Measurements from ENCODE around the gene BIRC7. TPM values are rescaled to one million over a fixed set of nuclear protein-coding genes. Genes with fewer than 3 reads are reported as not detected.

The BIRC7 gene
- total RNA-seq, 2 experiments from 2014 or later = not detected

DNA sequence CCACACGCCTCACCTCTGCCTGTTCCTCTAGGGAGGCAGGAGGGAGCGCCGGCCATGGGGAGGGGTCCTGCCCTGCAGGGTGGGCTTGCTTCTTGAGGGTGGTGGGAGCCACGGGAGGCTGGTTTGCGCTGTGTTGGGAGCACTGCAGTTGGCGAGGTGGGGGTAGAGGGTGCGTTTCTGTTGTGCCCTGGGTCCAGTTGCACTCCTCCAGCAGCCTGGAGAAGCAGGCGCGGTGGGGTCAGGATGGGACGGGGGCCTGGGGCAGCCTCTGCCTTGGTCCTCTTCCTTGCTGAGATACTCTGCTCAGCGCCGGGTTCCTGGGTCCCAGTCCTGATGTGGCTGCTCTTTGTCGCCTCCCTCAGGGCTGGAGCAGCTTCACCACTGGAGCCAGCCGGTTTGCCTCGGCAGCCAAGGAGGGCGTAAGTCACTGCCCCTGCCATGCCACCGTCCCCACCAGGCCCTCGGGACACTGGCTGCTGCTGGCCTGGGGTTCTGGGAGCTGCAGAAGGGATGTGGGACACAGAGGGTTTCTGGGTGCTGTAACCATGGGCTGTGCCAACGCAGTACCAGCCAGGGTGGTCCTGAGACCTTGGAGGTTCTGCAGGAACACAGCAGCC is 45.3 kb downstream of the BIRC7 start:
- H3K27ac Mint-ChIP-seq = no peak overlapping the region
- DNase-seq = no peak
- POLR2A ChIA-PET = no interaction called here
- no peaks in the 10 kb centered on the region for H3K9me3 Mint-ChIP-seq
- H3K27me3 Mint-ChIP-seq = no peaks in the 10 kb centered on the region
- CTCF ChIA-PET = no interaction called here
- no peak overlapping the region for H3K4me3 Mint-ChIP-seq
- H3K4me1 Mint-ChIP-seq = peaks cover 6% of the 10 kb centered on the region
- H3K36me3 Mint-ChIP-seq (ENCODE audit: low read depth) = peaks cover 13% of the 10 kb centered on the region

DNA sequence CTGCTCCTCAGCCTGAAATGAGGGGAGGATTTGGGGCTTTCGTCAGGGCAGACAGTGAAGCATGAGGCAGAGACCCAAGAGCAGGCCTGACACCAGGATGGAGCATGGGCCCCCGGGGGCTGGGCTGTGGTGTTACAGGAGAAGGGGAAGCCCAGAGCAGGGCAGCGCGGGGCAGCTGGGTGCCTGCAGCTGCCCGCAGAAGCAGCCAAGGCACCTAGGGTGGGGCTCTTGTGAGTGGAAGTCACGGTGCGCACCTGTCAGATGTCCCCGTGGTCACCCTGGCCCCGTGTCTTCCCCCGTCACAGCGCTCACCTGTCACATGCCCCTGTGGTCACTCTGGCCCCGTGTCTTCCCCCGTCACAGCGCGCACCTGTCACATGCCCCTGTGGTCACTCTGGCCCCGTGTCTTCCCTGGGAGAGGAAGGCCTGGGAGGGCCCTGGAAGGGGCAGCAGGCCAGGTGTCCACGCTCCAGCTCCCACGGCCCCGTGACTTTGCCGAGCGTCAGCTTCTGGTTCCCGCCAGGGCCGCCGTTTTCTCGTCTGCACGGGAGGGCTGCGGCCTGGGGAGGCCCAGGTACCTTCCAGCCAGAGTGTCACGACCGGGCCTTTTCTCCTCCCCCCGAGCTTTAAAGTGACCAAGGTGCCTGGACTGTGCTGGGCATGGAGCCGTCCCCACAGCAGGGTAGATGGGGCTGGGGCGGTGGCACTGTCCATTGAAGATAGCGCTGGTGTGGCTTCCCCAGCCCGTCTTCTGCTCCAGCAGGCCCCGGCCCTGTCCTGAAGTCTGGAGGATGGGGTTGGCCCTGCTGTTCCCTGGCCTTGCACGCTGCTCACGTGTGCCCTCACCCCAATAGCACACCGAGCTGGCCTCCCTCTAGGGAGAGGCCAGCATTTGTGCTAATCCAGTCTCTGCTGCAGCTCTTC is 46.3 kb downstream of the BIRC7 start:
- Mint-ChIP-seq H3K4me1 (peaks cover 6% of the 10 kb centered on the region), H3K27me3 (no peaks in the 10 kb centered on the region)
- POLR2A ChIA-PET = no interaction called here

DNA sequence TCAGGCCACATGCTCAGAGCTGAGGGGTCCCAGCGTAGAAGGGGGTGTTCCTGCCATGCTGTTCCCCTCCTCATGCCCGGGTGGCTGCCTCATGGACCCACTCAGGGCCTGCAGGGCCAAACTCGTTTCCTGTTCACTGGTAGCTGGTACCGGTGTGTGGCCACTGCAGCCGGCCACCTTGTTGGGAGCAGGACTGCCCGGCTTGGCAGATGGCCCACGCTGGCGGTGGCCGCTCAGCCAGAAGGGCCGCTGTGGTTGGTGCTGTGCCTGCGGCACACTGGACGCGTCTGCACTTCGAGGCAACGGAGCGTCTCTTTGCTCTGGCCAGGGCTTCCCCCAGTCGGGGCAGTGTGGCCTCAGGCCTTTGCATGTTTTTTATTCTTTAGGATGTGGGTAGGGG is 47.2 kb downstream of the BIRC7 start:
- CTCF ChIA-PET = no interaction called here
- H3K4me3 Mint-ChIP-seq = no peak overlapping the region
- POLR2A ChIA-PET = no interaction called here
- no peaks in the 10 kb centered on the region for H3K9me3 Mint-ChIP-seq
- H3K4me1 Mint-ChIP-seq = peaks cover 6% of the 10 kb centered on the region
- H3K27ac Mint-ChIP-seq = no peak overlapping the region
- H3K27me3 Mint-ChIP-seq = no peaks in the 10 kb centered on the region
- peaks cover 10% of the 10 kb centered on the region for H3K36me3 Mint-ChIP-seq (ENCODE audit: low read depth)
- no peak for DNase-seq

More for the DNA sequence above, 46.3 kb downstream of the BIRC7 start:
- DNase-seq = no peak
- no peak overlapping the region for H3K27ac Mint-ChIP-seq
- no peaks in the 10 kb centered on the region for H3K9me3 Mint-ChIP-seq
- CTCF ChIA-PET = no interaction called here
- H3K36me3 Mint-ChIP-seq (ENCODE audit: low read depth) = peaks cover 10% of the 10 kb centered on the region
- H3K4me3 Mint-ChIP-seq = no peak overlapping the region

DNA sequence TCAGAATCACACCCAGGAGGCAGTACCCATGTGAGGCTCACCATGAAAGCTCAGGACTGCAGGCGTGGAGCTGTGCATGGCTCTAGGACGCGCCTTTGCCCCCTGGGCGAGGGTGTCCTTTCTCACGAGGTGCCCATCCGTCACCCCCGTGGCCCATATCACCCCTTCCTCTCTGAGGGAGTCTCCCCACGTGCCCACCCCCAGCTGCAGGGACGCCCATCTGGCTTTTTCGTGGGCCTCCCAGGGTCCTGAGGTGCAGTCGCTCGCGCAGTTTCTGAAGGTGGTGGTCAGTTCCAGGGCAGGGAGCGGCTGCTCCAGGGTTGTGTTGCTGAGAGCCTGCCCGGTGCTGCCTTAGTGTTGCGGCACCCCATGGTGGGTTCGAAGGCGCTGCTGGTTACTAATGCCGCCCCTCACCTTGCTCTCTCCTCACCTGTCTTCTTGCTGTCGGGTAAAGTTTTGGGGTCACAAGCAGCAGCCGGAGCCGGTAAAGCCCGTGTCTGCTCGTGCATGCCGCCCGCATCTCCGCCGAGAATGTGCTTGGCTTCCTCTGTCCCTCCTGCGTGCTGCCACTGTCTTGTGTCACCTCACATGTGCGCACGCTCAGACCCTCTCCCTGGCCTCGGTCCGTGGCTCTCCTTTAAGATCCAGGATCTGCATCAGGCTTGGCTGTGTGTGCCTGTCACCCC is 47.8 kb downstream of the BIRC7 start:
- ChIA-PET CTCF (no interaction called here), POLR2A (interaction anchor here (0.8 to 1.4 kb wide), 2 partner anchors 11 to 68 kb away, joined by 3 to 5 read pairs; partner anchors contain the start of gene ARFGAP1)
- Mint-ChIP-seq H3K27me3 (no peaks in the 10 kb centered on the region), H3K4me1 (peaks cover 6% of the 10 kb centered on the region), H3K9me3 (no peaks in the 10 kb centered on the region), H3K4me3 (peak overlapping the region; percentile 58), H3K27ac (peak overlapping the region; percentile 70), H3K36me3 (ENCODE audit: low read depth) (peaks cover 12% of the 10 kb centered on the region)
- no peak for DNase-seq

DNA sequence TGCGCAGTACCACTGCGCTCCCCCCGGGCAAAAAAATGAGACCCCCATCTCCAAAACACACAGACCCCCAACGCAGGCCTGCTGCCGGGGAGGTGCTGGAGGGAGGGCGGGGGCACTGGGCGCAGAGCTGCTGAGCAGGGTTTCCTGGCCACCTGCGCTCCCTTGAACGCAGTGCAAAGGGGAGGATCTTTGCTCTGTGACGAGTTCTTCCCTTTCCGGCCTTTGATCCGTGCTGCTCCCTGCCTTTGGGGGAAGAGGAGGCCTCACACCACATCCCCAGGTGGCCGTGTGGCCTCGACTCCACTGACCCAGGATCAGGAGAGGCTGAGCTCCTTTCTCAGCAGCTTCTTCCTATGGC is 48.4 kb downstream of the BIRC7 start:
- peaks cover 8% of the 10 kb centered on the region for H3K36me3 Mint-ChIP-seq (ENCODE audit: low read depth)
- H3K4me1 Mint-ChIP-seq = peaks cover 6% of the 10 kb centered on the region
- H3K27ac Mint-ChIP-seq = peak overlapping the region; percentile 70
- ChIA-PET CTCF (no interaction called here), POLR2A (interaction anchor here (0.8 to 1.4 kb wide), 2 partner anchors 12 to 69 kb away, joined by 3 to 5 read pairs; partner anchors contain the start of gene ARFGAP1)
- no peaks in the 10 kb centered on the region for H3K27me3 Mint-ChIP-seq
- H3K4me3 Mint-ChIP-seq = peak overlapping the region; percentile 58
- peak; percentile 38 for DNase-seq
- no peaks in the 10 kb centered on the region for H3K9me3 Mint-ChIP-seq

DNA sequence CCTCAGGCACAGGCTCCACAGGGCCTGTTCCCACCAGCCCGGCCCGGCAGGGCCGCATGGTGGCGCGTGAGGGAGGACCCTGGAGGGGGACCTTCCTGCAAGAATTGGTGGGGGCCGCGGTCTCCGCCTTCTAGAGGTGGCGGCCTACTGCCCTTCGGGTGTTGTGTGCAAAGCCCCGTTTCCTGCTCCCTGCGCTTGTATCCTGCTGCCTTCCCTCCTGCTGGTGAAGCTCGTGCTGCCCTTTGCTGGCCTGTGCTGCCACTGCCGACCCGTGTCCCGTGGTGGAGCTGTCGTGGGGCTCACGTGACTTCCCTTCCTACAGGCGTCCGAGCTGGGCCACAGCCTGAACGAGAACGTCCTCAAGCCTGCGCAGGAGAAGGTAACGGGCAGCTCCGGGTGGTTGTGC is 48.8 kb downstream of the BIRC7 start:
- ChIA-PET POLR2A (interaction anchor here (1.4 kb wide), 1 partner anchor 12 kb away, joined by 5 read pairs; the partner anchor contains the start of gene ARFGAP1), CTCF (no interaction called here)
- H3K27me3 Mint-ChIP-seq = no peaks in the 10 kb centered on the region
- peak overlapping the region; percentile 55 for H3K27ac Mint-ChIP-seq
- peaks cover 6% of the 10 kb centered on the region for H3K4me1 Mint-ChIP-seq
- peaks cover 3% of the 10 kb centered on the region for H3K36me3 Mint-ChIP-seq (ENCODE audit: low read depth)
- no peak for DNase-seq
- H3K4me3 Mint-ChIP-seq = peak overlapping the region; percentile 71
- no peaks in the 10 kb centered on the region for H3K9me3 Mint-ChIP-seq

DNA sequence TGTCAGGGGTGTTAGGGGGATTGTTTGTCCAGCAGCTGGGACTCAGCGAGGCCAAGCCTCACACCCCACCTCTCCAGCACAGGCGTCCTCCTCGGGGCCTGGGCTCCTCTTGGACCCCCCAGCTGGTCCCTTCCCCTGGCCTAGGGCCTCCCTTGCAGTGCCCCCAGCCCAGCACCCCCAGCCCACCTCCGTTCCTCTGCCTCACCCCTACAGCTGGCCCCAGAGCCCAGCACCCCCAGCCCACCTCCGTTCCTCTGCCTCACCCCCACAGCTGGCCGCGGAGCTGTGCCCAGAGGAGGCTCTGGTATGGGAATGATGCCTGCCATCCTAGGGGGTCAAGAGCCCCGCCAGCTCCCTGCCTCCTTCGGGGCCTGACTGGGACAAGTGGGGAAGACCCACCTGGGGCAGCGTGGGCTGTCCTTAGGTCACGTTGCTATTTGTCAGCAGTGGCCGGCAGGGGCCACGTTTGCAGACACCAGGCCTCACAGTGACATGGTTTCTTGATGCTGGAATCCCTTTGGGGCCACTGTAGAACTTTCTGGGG is 49.3 kb downstream of the BIRC7 start:
- CTCF ChIA-PET = no interaction called here
- Mint-ChIP-seq H3K9me3 (no peaks in the 10 kb centered on the region), H3K36me3 (ENCODE audit: low read depth) (peaks cover 3% of the 10 kb centered on the region)

DNA sequence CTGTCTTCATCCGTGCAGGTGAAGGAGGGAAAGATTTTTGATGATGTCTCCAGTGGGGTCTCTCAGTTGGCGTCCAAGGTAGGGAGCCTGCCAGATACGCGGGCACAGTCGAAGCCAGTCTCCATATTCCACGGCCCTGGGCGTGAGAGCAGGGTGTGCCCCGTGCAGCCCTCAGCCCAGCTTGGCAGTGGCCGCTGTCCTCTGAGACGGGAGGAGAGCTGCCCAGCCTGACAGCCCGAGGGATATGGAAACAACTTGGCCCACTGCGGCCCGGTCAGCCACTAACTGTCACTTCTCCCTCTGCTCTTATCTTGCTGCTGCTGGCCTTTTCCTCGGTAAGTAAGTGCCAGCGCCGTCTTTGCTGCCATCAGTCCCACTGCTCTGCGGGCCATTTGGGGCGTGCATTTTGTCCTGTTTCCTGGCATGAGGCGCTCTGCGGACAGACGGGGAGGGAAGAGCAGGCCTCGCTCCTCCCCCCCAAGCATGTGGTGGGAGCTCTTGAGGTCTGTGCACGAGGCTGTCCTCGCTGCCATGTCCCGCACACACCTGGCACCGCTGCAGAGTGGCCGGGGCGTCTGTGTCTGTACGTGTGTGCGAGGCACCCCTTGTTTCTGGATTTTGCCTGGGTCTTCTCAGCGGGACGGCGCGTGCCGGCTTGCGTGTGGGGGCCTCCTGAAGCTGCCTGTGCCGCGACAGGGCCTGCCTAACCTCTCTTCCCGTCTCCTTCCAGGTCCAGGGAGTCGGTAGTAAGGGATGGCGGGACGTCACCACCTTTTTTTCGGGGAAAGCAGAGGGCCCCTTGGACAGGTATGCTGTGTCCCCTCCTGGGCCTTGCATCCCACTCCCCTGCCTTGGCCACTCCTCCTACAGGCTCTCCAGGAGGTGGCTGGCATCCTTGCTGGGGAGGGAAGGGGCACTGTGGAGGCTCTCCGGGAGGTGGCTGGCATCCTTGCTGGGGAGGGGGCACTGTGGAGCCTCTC is 50.2 kb downstream of the BIRC7 start:
- Mint-ChIP-seq H3K9me3 (no peaks in the 10 kb centered on the region), H3K4me3 (peak overlapping the region; percentile 11), H3K27ac (no peak overlapping the region), H3K36me3 (ENCODE audit: low read depth) (peaks cover 3% of the 10 kb centered on the region), H3K27me3 (no peaks in the 10 kb centered on the region), H3K4me1 (peaks cover 6% of the 10 kb centered on the region)
- no peak for DNase-seq
- POLR2A ChIA-PET = no interaction called here
- CTCF ChIA-PET = no interaction called here

More for the DNA sequence above, 49.3 kb downstream of the BIRC7 start:
- POLR2A ChIA-PET = interaction anchor here (1.4 kb wide), 1 partner anchor 13 kb away, joined by 5 read pairs; the partner anchor contains the start of gene ARFGAP1
- Mint-ChIP-seq H3K27me3 (no peaks in the 10 kb centered on the region), H3K4me1 (peaks cover 6% of the 10 kb centered on the region), H3K4me3 (peak overlapping the region; percentile 71), H3K27ac (peak overlapping the region; percentile 55)
- no peak for DNase-seq

DNA sequence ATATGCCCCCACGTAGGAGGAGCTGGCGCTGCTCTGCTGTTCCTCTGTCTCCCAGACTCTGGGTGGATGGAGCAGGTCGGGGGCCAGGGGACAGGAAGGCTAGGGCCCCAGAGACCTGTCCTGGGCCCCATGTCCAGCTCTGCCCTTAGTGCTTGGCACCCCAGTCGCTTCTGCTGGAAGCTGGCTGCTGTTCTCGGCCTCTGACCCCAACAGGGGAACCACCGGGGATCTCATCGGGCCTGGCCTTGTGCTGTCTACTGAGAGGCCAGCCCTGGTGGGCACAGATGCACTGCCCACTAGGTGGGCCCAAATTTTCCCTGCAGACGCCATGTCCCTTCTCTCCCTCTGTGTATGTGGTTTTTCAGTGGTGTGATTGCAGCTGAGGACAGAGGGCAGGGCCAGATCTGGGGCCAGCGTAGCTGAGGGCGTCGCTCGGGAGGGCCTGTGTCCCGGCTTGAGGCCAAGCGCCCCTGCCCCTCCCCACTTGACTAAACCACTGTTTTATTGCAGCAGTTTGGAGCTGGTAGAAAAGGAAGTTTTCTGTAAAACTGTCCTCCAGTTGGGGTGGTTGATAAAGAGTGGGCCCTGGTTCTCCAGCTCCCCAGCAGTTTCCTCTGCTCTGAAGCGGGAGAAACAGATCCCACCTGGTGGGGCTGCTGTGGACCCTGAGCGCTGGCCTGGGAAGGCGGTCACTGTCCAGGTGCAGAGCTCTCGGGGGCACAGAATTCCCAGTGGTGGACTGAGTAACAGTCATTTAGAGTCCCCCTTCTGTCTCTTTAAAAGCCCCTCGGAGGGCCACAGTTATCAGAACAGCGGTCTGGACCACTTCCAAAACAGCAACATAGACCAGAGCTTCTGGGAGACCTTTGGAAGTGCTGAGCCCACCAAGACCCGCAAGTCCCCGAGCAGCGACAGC is 51.3 kb downstream of the BIRC7 start:
- H3K4me3 Mint-ChIP-seq = no peak overlapping the region
- POLR2A ChIA-PET = interaction anchor here (0.8 kb wide), 1 partner anchor 15 kb away, joined by 4 read pairs; the partner anchor contains the start of gene ARFGAP1
- no peak overlapping the region for H3K27ac Mint-ChIP-seq

DNA sequence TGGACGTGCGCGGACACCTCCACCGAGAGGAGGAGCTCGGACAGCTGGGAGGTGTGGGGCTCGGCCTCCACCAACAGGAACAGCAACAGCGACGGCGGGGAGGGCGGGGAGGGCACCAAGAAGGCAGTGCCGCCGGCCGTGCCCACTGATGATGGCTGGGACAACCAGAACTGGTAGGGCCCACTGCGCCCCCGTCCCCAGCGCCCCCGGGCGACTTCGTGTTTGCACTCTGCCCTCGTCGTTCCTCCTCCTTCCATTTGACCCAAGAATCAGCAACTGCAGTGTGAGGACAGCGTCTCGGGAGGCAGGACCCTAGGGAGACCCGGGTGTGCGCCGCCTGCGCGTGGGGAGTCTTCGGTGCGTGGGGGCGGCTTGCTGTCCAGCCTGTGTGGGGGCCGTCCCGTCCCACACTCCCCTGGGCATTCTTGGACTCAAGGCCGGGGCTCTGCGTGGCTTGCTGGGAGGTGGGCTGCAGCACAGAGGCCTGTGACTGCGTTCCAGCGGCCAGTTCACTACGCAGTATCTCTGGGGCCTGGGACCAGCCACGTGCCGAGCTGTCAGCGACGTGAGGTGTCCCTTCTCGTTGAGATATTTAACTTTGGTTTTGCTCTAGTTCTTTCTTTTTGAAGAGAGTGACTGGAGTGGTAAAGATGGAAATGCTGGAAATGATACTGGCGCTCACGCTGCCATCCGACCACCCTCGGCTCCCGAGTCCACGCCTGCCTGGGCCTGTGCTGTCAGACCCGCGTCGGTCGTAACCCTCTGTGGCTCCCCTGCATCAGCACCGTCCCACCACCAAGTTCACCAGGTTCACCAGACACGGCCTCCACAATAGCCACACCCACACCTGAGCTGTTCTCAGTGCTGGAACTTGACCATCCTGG is 52.2 kb downstream of the BIRC7 start:
- ChIA-PET POLR2A (interaction anchor here (0.8 kb wide), 1 partner anchor 16 kb away, joined by 4 read pairs; the partner anchor contains the start of gene ARFGAP1), CTCF (no interaction called here)
- Mint-ChIP-seq H3K27me3 (no peaks in the 10 kb centered on the region), H3K4me3 (no peak overlapping the region), H3K9me3 (no peaks in the 10 kb centered on the region), H3K4me1 (peaks cover 6% of the 10 kb centered on the region), H3K36me3 (ENCODE audit: low read depth) (peaks cover 3% of the 10 kb centered on the region), H3K27ac (no peak overlapping the region)
- DNase-seq = no peak

More for the DNA sequence above, 51.3 kb downstream of the BIRC7 start:
- no peaks in the 10 kb centered on the region for H3K27me3 Mint-ChIP-seq
- peaks cover 6% of the 10 kb centered on the region for H3K4me1 Mint-ChIP-seq
- CTCF ChIA-PET = no interaction called here
- peaks cover 3% of the 10 kb centered on the region for H3K36me3 Mint-ChIP-seq (ENCODE audit: low read depth)
- no peaks in the 10 kb centered on the region for H3K9me3 Mint-ChIP-seq
- DNase-seq = no peak

Measured in activated CD4-positive, alpha-beta memory T cell treated with anti-CD3 and anti-CD28 coated beads, Interleukin-2, amount 10 ng/mL, durations not matched to agents 7 days and 5 days (primary cell).